Mammary epithelial cell (primary cell): Measurements from ENCODE around the gene ADGRV1.

Source experiments
- CTCF ChIP-seq, 2 donors: IDR thresholded peaks in 1 of 2; conservative IDR thresholded peaks in 1 of 2; 2 replicates each; pipeline ENCODE4 v1.5.1; 2011 to 2012; ENCODE audit warnings: inconsistent platforms in 2 of 2, low read length in 2 of 2, mild to moderate bottlenecking in 2 of 2, control low read depth in 1 of 2, low read depth in 1 of 2; ENCODE audit not compliant: insufficient read depth in 1 of 2; ENCODE audit errors: extremely low read depth in 1 of 2
- EZH2 ChIP-seq: IDR thresholded peaks from 2 replicates; pipeline ENCODE4 v1.6.1; 2012; ENCODE audit warnings: low read length, inconsistent platforms, borderline replicate concordance

- TF ChIP-seq CTCF (conservative IDR thresholded peaks at IDR 0.05 in 1 of 2, IDR thresholded peaks at IDR 0.05 in 1 of 2; ENCODE audit: extremely low read depth in 1 of 2, insufficient read depth in 1 of 2, low read depth in 1 of 2, low read length in 2 of 2) (no peak), EZH2 (no peak)
Observed at GRCh38 chr5:90571147-90571773, 12.7 kb downstream of the ADGRV1 start.
